IMR-90 (cell line): ENCODE data around the gene MIEF1. TPM values are rescaled to one million over a fixed set of nuclear protein-coding genes. Genes with fewer than 3 reads are reported as not detected.

Experiments used
- ATAC-seq: fragments of 200-7000 bp; cut with Tn5 transposase; 2 replicates; pipeline ENCODE4 v1.9.1; 2020; ENCODE audit warnings: low read depth, mild to moderate bottlenecking, moderate library complexity
- BruUV-seq: library from RNA; stranded (reverse); fragments of 400-500 nt; replicated peaks from 2 replicates; lab custom pipeline; 2021; lab: Mats Ljungman, UMichigan
- CTCF ChIA-PET: fragments of 300-600 bp; formaldehyde crosslinking; extraction: SDS; loops from one replicate; lab custom pipeline; 2021; ENCODE audit warnings: antibody characterized with exemption; lab: Yijun Ruan, JAX
- POLR2A ChIA-PET: fragments of 300-600 bp; sonication (Branson Sonifier 250); formaldehyde crosslinking; loops from one replicate; lab custom pipeline; 2022; ENCODE audit warnings: antibody characterized with exemption; ENCODE audit not compliant: unreplicated experiment; lab: Charles Lee
- DNase-seq: peaks from one replicate; pipeline ENCODE4 v3.0.0; 2013
- H2AFZ ChIP-seq: replicated peaks from 2 replicates; pipeline ENCODE3; 2013; ENCODE audit warnings: low read length, mild to moderate bottlenecking; ENCODE audit not compliant: poor library complexity
- H2AK5ac ChIP-seq: 2 replicates; pipeline ENCODE4 v1.6.1; 2013; ENCODE audit warnings: low read depth, low read length, inconsistent platforms
- H2AK9ac ChIP-seq: replicated peaks from 2 replicates; pipeline ENCODE3; 2013; ENCODE audit warnings: mild to moderate bottlenecking, low read depth, low read length, moderate library complexity; ENCODE audit not compliant: poor library complexity
- H2BK120ac ChIP-seq: 2 replicates; pipeline ENCODE4 v1.6.1; 2013; ENCODE audit warnings: low read depth, low read length, inconsistent platforms
- H2BK15ac ChIP-seq: 3 replicates; pipeline ENCODE4 v1.6.1; 2013; ENCODE audit warnings: low read depth, low read length, inconsistent platforms
- H2BK20ac ChIP-seq: 2 replicates; pipeline ENCODE4 v1.6.1; 2013; ENCODE audit warnings: low read depth, mild to moderate bottlenecking, inconsistent platforms, low read length, moderate library complexity
- H2BK5ac ChIP-seq: 2 replicates; pipeline ENCODE4 v1.6.1; 2013; ENCODE audit warnings: mild to moderate bottlenecking, low read depth, low read length, inconsistent platforms; ENCODE audit not compliant: poor library complexity, severe bottlenecking
- H3K14ac ChIP-seq: replicated peaks from 2 replicates; pipeline ENCODE4 v1.6.1; 2013; ENCODE audit warnings: low read depth, low read length, inconsistent platforms
- H3K18ac ChIP-seq: 2 replicates; pipeline ENCODE4 v1.6.1; 2013; ENCODE audit warnings: low read depth, low read length, control low read depth
- H3K23ac ChIP-seq: 2 replicates; pipeline ENCODE4 v1.6.1; 2013; ENCODE audit warnings: low read depth, low read length, inconsistent platforms
- H3K27ac ChIP-seq: 2 replicates; pipeline ENCODE4 v1.5.1; 2013; ENCODE audit warnings: mild to moderate bottlenecking, control low read depth, low read length; ENCODE audit not compliant: insufficient read depth
- H3K27me3 ChIP-seq: 2 replicates; pipeline ENCODE4 v1.6.1; 2013; ENCODE audit warnings: low read length; ENCODE audit not compliant: control insufficient read depth, insufficient read depth
- H3K36me3 ChIP-seq: 2 replicates; pipeline ENCODE4 v1.6.1; 2013; ENCODE audit warnings: low read length, mixed read lengths; ENCODE audit not compliant: control insufficient read depth, insufficient read depth
- H3K4ac ChIP-seq: 2 replicates; pipeline ENCODE4 v1.6.1; 2013; ENCODE audit warnings: low read depth, low read length, inconsistent platforms
- H3K4me1 ChIP-seq: 2 replicates; pipeline ENCODE4 v1.6.1; 2013; ENCODE audit warnings: low read length, mixed read lengths; ENCODE audit not compliant: control insufficient read depth, insufficient read depth
- H3K4me2 ChIP-seq: 2 replicates; pipeline ENCODE4 v1.6.1; 2013; ENCODE audit warnings: low read depth, mild to moderate bottlenecking, control low read depth, low read length, moderate library complexity
- H3K4me3 ChIP-seq: 2 replicates; pipeline ENCODE4 v1.5.1; 2013; ENCODE audit warnings: low read depth, mild to moderate bottlenecking, control low read depth, low read length, moderate library complexity; ENCODE audit not compliant: insufficient read depth
- H3K56ac ChIP-seq: 2 replicates; pipeline ENCODE4 v1.6.1; 2013; ENCODE audit warnings: low read length, inconsistent platforms; ENCODE audit not compliant: insufficient read depth; ENCODE audit errors: extremely low read depth
- H3K79me1 ChIP-seq, 2 experiments: 2 replicates each; pipeline ENCODE4 v1.6.1; 2013; ENCODE audit warnings: low read length in 2 of 2, inconsistent platforms in 1 of 2, low read depth in 1 of 2
- H3K9ac ChIP-seq: 2 replicates; pipeline ENCODE4 v1.6.1; 2013; ENCODE audit warnings: low read depth, low read length, control low read depth
- H3K9me1 ChIP-seq: 2 replicates; pipeline ENCODE4 v1.6.1; 2013; ENCODE audit warnings: low read length, inconsistent platforms; ENCODE audit not compliant: insufficient read depth
- H3K9me3 ChIP-seq: 2 replicates; pipeline ENCODE4 v1.6.1; 2013; ENCODE audit warnings: low read length; ENCODE audit not compliant: control insufficient read depth, insufficient read depth
- H4K20me1 ChIP-seq: 2 replicates; pipeline ENCODE4 v1.6.1; 2013; ENCODE audit warnings: low read length, inconsistent platforms; ENCODE audit not compliant: insufficient read depth
- H4K5ac ChIP-seq: 2 replicates; pipeline ENCODE4 v1.6.1; 2013; ENCODE audit warnings: mild to moderate bottlenecking, low read depth, low read length, control low read depth
- H4K8ac ChIP-seq, 2 experiments: 2 replicates each; pipeline ENCODE4 v1.6.1; 2013; ENCODE audit warnings: low read depth in 2 of 2, low read length in 2 of 2, control low read depth in 1 of 2, inconsistent platforms in 1 of 2
- H4K91ac ChIP-seq: 2 replicates; pipeline ENCODE4 v1.6.1; 2013; ENCODE audit warnings: low read depth, low read length, inconsistent platforms; ENCODE audit not compliant: insufficient read depth
- ELK1 ChIP-seq: fragments of 150-350 bp; IDR thresholded peaks from 2 replicates; pipeline ENCODE4 v1.6.1; 2016; ENCODE audit warnings: low read depth, mild to moderate bottlenecking, low read length, moderate library complexity, borderline replicate concordance
- MXI1 ChIP-seq: IDR thresholded peaks from 2 replicates; pipeline ENCODE4 v1.6.1; 2012; ENCODE audit warnings: low read depth, mild to moderate bottlenecking, low read length, moderate library complexity, borderline replicate concordance
- RCOR1 ChIP-seq: IDR thresholded peaks from 2 replicates; pipeline ENCODE4 v1.6.1; 2012; ENCODE audit warnings: mild to moderate bottlenecking, low read length, improper control_type of control experiment; ENCODE audit not compliant: insufficient replicate concordance
- USF2 ChIP-seq: fragments of 150-350 bp; IDR thresholded peaks from 2 replicates; pipeline ENCODE4 v1.6.1; 2017; ENCODE audit warnings: mild to moderate bottlenecking, antibody characterized with exemption, low read length, low read depth
- WGBS, 2 experiments: methylation state at CpG; one replicate each; pipeline versions ENCODE4 v1.1.5 to v1.1.7; 2013; ENCODE audit warnings: missing lambda C conversion rate in 2 of 2; ENCODE audit not compliant: insufficient read length in 1 of 2; ENCODE audit errors: extremely low coverage in 2 of 2; 5-methylcytosine and 5-hydroxymethylcytosine counted together
- dilution Hi-C: fragments of 300-500 bp; cut with HindIII; formaldehyde crosslinking; loops from one replicate; pipeline ENCODE4 v1.14.3; 2018; ENCODE audit warnings: low sequenced_read_pairs; ENCODE audit not compliant: unreplicated experiment
- in situ Hi-C: fragments of 300-500 bp; cut with MboI; formaldehyde crosslinking; loops from 3 replicates; pipeline ENCODE4 v1.14.3; 2019; ENCODE audit warnings: low sequenced_read_pairs, inconsistent platforms, mixed read lengths
- intact Hi-C: fragments of 100-400 bp; cut with micrococcal nuclease; formaldehyde crosslinking; loops from 2 replicates; pipeline ENCODE4 v1.10.0; 2022
- polyA plus RNA-seq, 3 experiments: library from polyadenylated mRNA; depleted of rRNA; stranded (reverse); fragments of >200 nt; gene quantifications; 2 replicates each; pipeline ENCODE4 v1.2.3, GENCODE V29; 2012; ENCODE audit warnings: low replicate concordance in 1 of 3
- total RNA-seq: library from RNA; depleted of rRNA; stranded (reverse); fragments of >200 nt; gene quantifications from 2 replicates; pipeline ENCODE4 v1.2.3, GENCODE V29; 2012

The MIEF1 gene
- total and polyA plus RNA-seq, 2 of the 4 experiments (the other 2 are of a cell fraction), result 9.7 to 16.9 TPM

- ChIA-PET POLR2A (interaction anchor here (0.6 kb wide), 1 partner anchor 119 kb away, joined by 4 read pairs; no protein-coding TSS in a partner anchor), CTCF (interaction anchor here (0.8 kb wide), 1 partner anchor 75 kb away, joined by 3 read pairs; no protein-coding TSS in a partner anchor)
- Histone ChIP-seq H3K79me1 (peaks cover 42 to 60% of the 10 kb centered on the region in 2 experiments), H3K9ac (no peak overlapping the region), H3K4me3 (no peak overlapping the region), H3K56ac (no peak overlapping the region), H2BK15ac (no peak overlapping the region), H3K18ac (no peak overlapping the region), H3K4ac (no peak overlapping the region), H4K8ac (no peak overlapping the region), H3K9me1 (no peaks in the 10 kb centered on the region), H3K14ac (no peak overlapping the region), H3K9me3 (no peaks in the 10 kb centered on the region), H3K4me2 (no peak overlapping the region), H2AK5ac (no peak overlapping the region), H4K5ac (no peak overlapping the region), H2AK9ac (no peak overlapping the region), H2BK20ac (no peak overlapping the region), H4K20me1 (peaks cover 38% of the 10 kb centered on the region), H3K4me1 (no peaks in the 10 kb centered on the region), H4K91ac (no peak overlapping the region), H3K23ac (no peak overlapping the region), H2BK120ac (no peak overlapping the region), H2AFZ (no peak overlapping the region), H3K27ac (no peak overlapping the region), H3K27me3 (no peaks in the 10 kb centered on the region), H2BK5ac (no peak overlapping the region), H3K36me3 (peaks cover 57% of the 10 kb centered on the region)
- dilution Hi-C loops (no loop called here), intact Hi-C loops (no loop called here), in situ Hi-C loops (loop anchor here (5.0 to 10.0 kb wide), 2 partner anchors 107 to 345 kb away; no protein-coding TSS in a partner anchor)
- no peak for TF ChIP-seq RCOR1
- no peak for TF ChIP-seq USF2
- TF ChIP-seq ELK1, result no peak
- TF ChIP-seq MXI1, result no peak
- BruUV-seq, result no TSS peak
- WGBS, 2 experiments, result 100% methylated on average over 4 of the region's 10 CpGs; no CpG with 5 or more reads in 1 of the 2 experiments
- DNase-seq (no peak), ATAC-seq (no peak)
These were observed 9.9 kb downstream of the MIEF1 start for GRCh38 chr22:39512026-39512425.
